Neural progenitor cell (in vitro differentiated cells): ENCODE data around the gene SHQ1. TPM values are rescaled to one million over a fixed set of nuclear protein-coding genes. Genes with fewer than 3 reads are reported as not detected.

ENCODE experiments used
- DNase-seq: peaks from one replicate; pipeline ENCODE4 v3.0.0-alpha.2; 2016; ENCODE audit warnings: low spot score
- H2AFZ ChIP-seq: fragments of 200-600 bp; sonication (generic); replicated peaks from 2 replicates; pipeline ENCODE4 v1.6.1; 2016; ENCODE audit warnings: antibody characterized with exemption
- H3F3A ChIP-seq: fragments of 200-600 bp; sonication (generic); 2 replicates; pipeline ENCODE4 v1.6.1; 2016; ENCODE audit warnings: antibody characterized with exemption, low read depth
- H3K27ac ChIP-seq: fragments of 200-600 bp; sonication (generic); 2 replicates; pipeline ENCODE4 v1.5.1; 2016; ENCODE audit warnings: mild to moderate bottlenecking
- H3K27me3 ChIP-seq: fragments of 200-600 bp; sonication (generic); 2 replicates; pipeline ENCODE4 v1.6.1; 2016; ENCODE audit warnings: mild to moderate bottlenecking, moderate library complexity
- H3K36me3 ChIP-seq: fragments of 200-600 bp; sonication (generic); 2 replicates; pipeline ENCODE4 v1.5.1; 2016
- H3K4me1 ChIP-seq: fragments of 200-600 bp; sonication (generic); 2 replicates; pipeline ENCODE4 v1.6.1; 2016; ENCODE audit warnings: mixed run types
- H3K4me2 ChIP-seq: fragments of 200-600 bp; sonication (generic); 2 replicates; pipeline ENCODE4 v1.6.1; 2016
- H3K4me3 ChIP-seq: fragments of 200-600 bp; sonication (generic); 2 replicates; pipeline ENCODE4 v1.5.1; 2016
- H3K79me2 ChIP-seq: fragments of 200-600 bp; sonication (generic); 2 replicates; pipeline ENCODE4 v1.6.1; 2016; ENCODE audit warnings: low read depth
- H3K9ac ChIP-seq: fragments of 200-600 bp; sonication (generic); 2 replicates; pipeline ENCODE4 v1.6.1; 2016
- H3K9me3 ChIP-seq: fragments of 200-600 bp; sonication (generic); 2 replicates; pipeline ENCODE4 v1.5.1; 2016; ENCODE audit warnings: low read depth
- H4K20me1 ChIP-seq: fragments of 200-600 bp; sonication (generic); 2 replicates; pipeline ENCODE4 v1.6.1; 2016; ENCODE audit warnings: low read depth
- H3K27ac Mint-ChIP-seq: 3 replicates; pipeline ENCODE4 v1.8.0; 2021; ENCODE audit warnings: mixed read lengths
- H3K27me3 Mint-ChIP-seq: 2 replicates; pipeline ENCODE4 v1.8.0; 2022; ENCODE audit warnings: low read depth, mild to moderate bottlenecking, inconsistent platforms, moderate library complexity, mixed read lengths; ENCODE audit not compliant: insufficient read depth
- H3K36me3 Mint-ChIP-seq: 3 replicates; pipeline ENCODE4 v1.8.0; 2021; ENCODE audit warnings: mixed read lengths
- H3K4me1 Mint-ChIP-seq: 3 replicates; pipeline ENCODE4 v1.8.0; 2021; ENCODE audit warnings: mixed read lengths
- H3K4me3 Mint-ChIP-seq: 3 replicates; pipeline ENCODE4 v1.8.0; 2021; ENCODE audit warnings: mild to moderate bottlenecking, moderate library complexity, mixed read lengths
- H3K9me3 Mint-ChIP-seq: 3 replicates; pipeline ENCODE4 v1.8.0; 2020; ENCODE audit warnings: mixed read lengths
- EZH2 ChIP-seq: fragments of 200-600 bp; sonication (generic); IDR thresholded peaks from 2 replicates; pipeline ENCODE4 v1.6.1; 2017; ENCODE audit warnings: antibody characterized with exemption, mild to moderate bottlenecking, moderate library complexity
- EZH2phosphoT487 ChIP-seq: fragments of 200-600 bp; sonication (generic); IDR thresholded peaks from 2 replicates; pipeline ENCODE4 v1.6.1; 2017; ENCODE audit warnings: antibody characterized with exemption
- total RNA-seq: library from RNA; depleted of rRNA; stranded (reverse); fragments of >200 nt; gene quantifications from 2 replicates; pipeline ENCODE4 v1.2.3, GENCODE V29; 2015; ENCODE audit warnings: low replicate concordance
- TF ChIP-seq, protein P1 (sequence below): fragments of 200-600 bp; sonication (generic); IDR thresholded peaks from 2 replicates; pipeline ENCODE4 v1.5.1; 2017; ENCODE audit warnings: antibody characterized with exemption, mild to moderate bottlenecking

The SHQ1 gene
- total RNA-seq, 1 donor from 2014 or later, result 21.3 TPM

GRCh38 chr3:72891053-72891855 is 43.0 kb upstream of the SHQ1 start:
- H3K9ac ChIP-seq, result no peak overlapping the region
- no peak for TF ChIP-seq EZH2
- TF ChIP-seq, protein P1, sequence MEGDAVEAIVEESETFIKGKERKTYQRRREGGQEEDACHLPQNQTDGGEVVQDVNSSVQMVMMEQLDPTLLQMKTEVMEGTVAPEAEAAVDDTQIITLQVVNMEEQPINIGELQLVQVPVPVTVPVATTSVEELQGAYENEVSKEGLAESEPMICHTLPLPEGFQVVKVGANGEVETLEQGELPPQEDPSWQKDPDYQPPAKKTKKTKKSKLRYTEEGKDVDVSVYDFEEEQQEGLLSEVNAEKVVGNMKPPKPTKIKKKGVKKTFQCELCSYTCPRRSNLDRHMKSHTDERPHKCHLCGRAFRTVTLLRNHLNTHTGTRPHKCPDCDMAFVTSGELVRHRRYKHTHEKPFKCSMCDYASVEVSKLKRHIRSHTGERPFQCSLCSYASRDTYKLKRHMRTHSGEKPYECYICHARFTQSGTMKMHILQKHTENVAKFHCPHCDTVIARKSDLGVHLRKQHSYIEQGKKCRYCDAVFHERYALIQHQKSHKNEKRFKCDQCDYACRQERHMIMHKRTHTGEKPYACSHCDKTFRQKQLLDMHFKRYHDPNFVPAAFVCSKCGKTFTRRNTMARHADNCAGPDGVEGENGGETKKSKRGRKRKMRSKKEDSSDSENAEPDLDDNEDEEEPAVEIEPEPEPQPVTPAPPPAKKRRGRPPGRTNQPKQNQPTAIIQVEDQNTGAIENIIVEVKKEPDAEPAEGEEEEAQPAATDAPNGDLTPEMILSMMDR, result no peak
- no peak for TF ChIP-seq EZH2phosphoT487
- Mint-ChIP-seq H3K27ac (no peak overlapping the region), H3K4me1 (peaks cover 42% of the 10 kb centered on the region), H3K4me3 (no peak overlapping the region), H3K9me3 (no peaks in the 10 kb centered on the region), H3K27me3 (peaks cover 57% of the 10 kb centered on the region), H3K36me3 (no peaks in the 10 kb centered on the region)
- peaks cover 22% of the 10 kb centered on the region for H4K20me1 ChIP-seq
- DNase-seq, result peak; percentile 14
- H3F3A ChIP-seq, result peaks cover 26% of the 10 kb centered on the region
- peak overlapping the region; percentile 21 for H3K4me2 ChIP-seq
- no peak overlapping the region for H3K4me3 ChIP-seq
- H3K79me2 ChIP-seq, result no peaks in the 10 kb centered on the region
- no peak overlapping the region for H3K27ac ChIP-seq
- H3K27me3 ChIP-seq, result peaks cover 62% of the 10 kb centered on the region
- no peaks in the 10 kb centered on the region for H3K9me3 ChIP-seq
- no peak overlapping the region for H2AFZ ChIP-seq
- H3K4me1 ChIP-seq, result peaks cover 41% of the 10 kb centered on the region
- H3K36me3 ChIP-seq, result no peaks in the 10 kb centered on the region

- H3K4me2 ChIP-seq, result peak overlapping the region; percentile 97
- H3K4me3 Mint-ChIP-seq, result no peak overlapping the region
- H2AFZ ChIP-seq, result no peak overlapping the region
- peaks cover 41% of the 10 kb centered on the region for H3K4me1 ChIP-seq
- no peaks in the 10 kb centered on the region for H3K9me3 ChIP-seq
- H3K9me3 Mint-ChIP-seq, result no peaks in the 10 kb centered on the region
- no peaks in the 10 kb centered on the region for H3K36me3 ChIP-seq
- TF ChIP-seq EZH2 (no peak), EZH2phosphoT487 (no peak)
- TF ChIP-seq, protein P1, result no peak
- H3K27me3 ChIP-seq, result peaks cover 71% of the 10 kb centered on the region
- H3K4me1 Mint-ChIP-seq, result peaks cover 42% of the 10 kb centered on the region
- no peak for DNase-seq
- no peak overlapping the region for H3K9ac ChIP-seq
- peaks cover 22% of the 10 kb centered on the region for H4K20me1 ChIP-seq
- no peaks in the 10 kb centered on the region for H3K36me3 Mint-ChIP-seq
- H3K27me3 Mint-ChIP-seq, result peaks cover 62% of the 10 kb centered on the region
- no peak overlapping the region for H3K4me3 ChIP-seq
- peaks cover 26% of the 10 kb centered on the region for H3F3A ChIP-seq
- H3K79me2 ChIP-seq, result no peaks in the 10 kb centered on the region
- no peak overlapping the region for H3K27ac Mint-ChIP-seq
- no peak overlapping the region for H3K27ac ChIP-seq
Observed at GRCh38 chr3:72890166-72890925, 42.1 kb upstream of the SHQ1 start.

DNA sequence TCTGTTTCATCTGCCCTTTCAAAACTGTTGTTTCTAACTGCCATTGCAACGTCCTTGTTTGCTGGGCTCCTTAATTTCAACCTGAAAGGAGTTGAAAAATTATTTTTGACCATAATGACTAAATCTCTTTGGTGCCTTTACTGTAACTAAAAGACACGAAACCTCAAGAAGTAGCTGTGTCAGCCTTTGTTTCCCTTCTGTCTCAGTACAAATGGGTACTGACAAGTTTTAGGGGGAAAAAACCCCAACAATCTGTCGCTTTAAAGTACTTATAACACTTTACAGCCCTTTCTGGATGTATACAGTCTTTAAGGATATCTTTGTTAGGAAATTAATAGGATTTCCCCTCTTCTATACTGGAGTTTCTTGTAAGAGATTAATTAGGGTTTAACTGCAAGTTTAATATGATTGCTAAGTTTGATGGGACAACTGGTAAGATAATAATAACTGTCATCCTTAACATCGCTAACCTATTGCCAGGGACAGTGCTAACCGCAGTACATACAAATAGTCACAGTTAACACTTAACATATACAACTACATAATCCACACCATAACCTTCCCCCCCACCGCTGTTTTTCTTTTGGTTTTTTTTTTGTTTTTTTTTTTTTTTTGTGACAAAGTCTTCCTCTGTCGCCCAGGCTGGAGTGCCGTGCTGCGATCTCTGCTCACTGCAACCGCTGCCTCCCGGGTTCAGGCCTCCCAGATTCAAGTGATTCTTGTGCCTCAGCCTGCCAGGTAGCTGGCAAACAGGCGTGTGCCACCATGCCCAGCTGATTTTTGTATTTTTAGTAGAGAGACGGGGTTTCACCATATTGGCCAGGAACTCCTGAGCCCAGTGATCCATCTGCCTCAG is 41.3 kb upstream of the SHQ1 start:
- Histone ChIP-seq H3K9ac (no peak overlapping the region), H2AFZ (no peak overlapping the region), H3F3A (peaks cover 26% of the 10 kb centered on the region), H3K27me3 (peaks cover 77% of the 10 kb centered on the region), H3K4me2 (peak overlapping the region; percentile 97), H3K79me2 (no peaks in the 10 kb centered on the region), H3K27ac (no peak overlapping the region), H3K4me3 (peak overlapping the region; percentile 28), H3K9me3 (no peaks in the 10 kb centered on the region), H3K4me1 (peaks cover 41% of the 10 kb centered on the region), H3K36me3 (no peaks in the 10 kb centered on the region), H4K20me1 (peaks cover 22% of the 10 kb centered on the region)
- Mint-ChIP-seq H3K27me3 (peaks cover 68% of the 10 kb centered on the region), H3K36me3 (no peaks in the 10 kb centered on the region), H3K27ac (no peak overlapping the region), H3K4me3 (peak overlapping the region; percentile 84), H3K9me3 (no peaks in the 10 kb centered on the region), H3K4me1 (peaks cover 42% of the 10 kb centered on the region)
- no peak for DNase-seq
- TF ChIP-seq, protein P1, result no peak
